H9 (cell line): ENCODE data around the gene VPS39. TPM values are rescaled to one million over a fixed set of nuclear protein-coding genes. Genes with fewer than 3 reads are reported as not detected.

Experiments used
- DNase-seq: peaks from one replicate; pipeline ENCODE4 v3.0.0-alpha.2; 2017
- H2AFZ ChIP-seq: one replicate; pipeline ENCODE4 v1.6.1; 2013; ENCODE audit warnings: mild to moderate bottlenecking, low read length, control low read depth, moderate library complexity
- H2AK5ac ChIP-seq: 2 replicates; pipeline ENCODE4 v1.6.1; 2013; ENCODE audit warnings: low read length, control low read depth, mixed read lengths; ENCODE audit not compliant: insufficient read length
- H2BK120ac ChIP-seq: one replicate; pipeline ENCODE4 v1.6.1; 2013; ENCODE audit warnings: low read depth, mild to moderate bottlenecking, low read length, control low read depth, inconsistent platforms; ENCODE audit not compliant: poor library complexity, severe bottlenecking
- H2BK12ac ChIP-seq: 2 replicates; pipeline ENCODE4 v1.6.1; 2013; ENCODE audit warnings: low read length, control low read depth, mixed read lengths, low read depth; ENCODE audit not compliant: insufficient read length
- H2BK15ac ChIP-seq: 2 replicates; pipeline ENCODE4 v1.6.1; 2013; ENCODE audit warnings: low read depth, low read length, control low read depth
- H2BK20ac ChIP-seq: one replicate; pipeline ENCODE4 v1.6.1; 2013; ENCODE audit warnings: low read depth, mild to moderate bottlenecking, low read length, control low read depth, inconsistent platforms; ENCODE audit not compliant: poor library complexity, severe bottlenecking
- H2BK5ac ChIP-seq: 2 replicates; pipeline ENCODE4 v1.6.1; 2013; ENCODE audit warnings: low read length, control low read depth, mixed read lengths; ENCODE audit not compliant: insufficient read length
- H3K14ac ChIP-seq: 2 replicates; pipeline ENCODE4 v1.6.1; 2013; ENCODE audit warnings: low read length, control low read depth; ENCODE audit not compliant: insufficient read depth
- H3K18ac ChIP-seq: 2 replicates; pipeline ENCODE4 v1.6.1; 2013; ENCODE audit warnings: low read depth, mild to moderate bottlenecking, mixed read lengths, low read length, control low read depth; ENCODE audit not compliant: insufficient read length
- H3K23ac ChIP-seq: 2 replicates; pipeline ENCODE4 v1.6.1; 2013; ENCODE audit warnings: low read length, control low read depth, mixed read lengths, low read depth; ENCODE audit not compliant: insufficient read length
- H3K23me2 ChIP-seq: 2 replicates; pipeline ENCODE4 v1.6.1; 2013; ENCODE audit warnings: low read depth, mild to moderate bottlenecking, mixed read lengths, low read length, control low read depth; ENCODE audit not compliant: insufficient read length, poor library complexity, severe bottlenecking
- H3K27ac ChIP-seq: 2 replicates; pipeline ENCODE4 v1.5.1; 2013; ENCODE audit warnings: low read length, control low read depth, mixed read lengths, low read depth; ENCODE audit not compliant: insufficient read length
- H3K27me3 ChIP-seq: 2 replicates; pipeline ENCODE4 v1.6.1; 2013; ENCODE audit warnings: low read length, control low read depth, inconsistent platforms; ENCODE audit not compliant: insufficient read depth
- H3K4ac ChIP-seq: 2 replicates; pipeline ENCODE4 v1.6.1; 2013; ENCODE audit warnings: low read depth, mild to moderate bottlenecking, control low read depth, inconsistent platforms, low read length, moderate library complexity
- H3K4me1 ChIP-seq: 2 replicates; pipeline ENCODE4 v1.6.1; 2013; ENCODE audit warnings: low read length, control low read depth, inconsistent platforms; ENCODE audit not compliant: insufficient read depth
- H3K4me2 ChIP-seq: 2 replicates; pipeline ENCODE4 v1.6.1; 2013; ENCODE audit warnings: low read length, control low read depth, mixed read lengths; ENCODE audit not compliant: insufficient read length, insufficient read depth
- H3K56ac ChIP-seq: 2 replicates; pipeline ENCODE4 v1.6.1; 2013; ENCODE audit warnings: low read depth, mild to moderate bottlenecking, mixed read lengths, low read length, control low read depth; ENCODE audit not compliant: insufficient read length
- H3K79me1 ChIP-seq: 2 replicates; pipeline ENCODE4 v1.6.1; 2013; ENCODE audit warnings: low read depth, mild to moderate bottlenecking, moderate library complexity, low read length, control low read depth, inconsistent platforms; ENCODE audit not compliant: insufficient read depth, poor library complexity, severe bottlenecking
- H3K79me2 ChIP-seq: 2 replicates; pipeline ENCODE4 v1.6.1; 2013; ENCODE audit warnings: low read length, control low read depth, inconsistent platforms; ENCODE audit not compliant: insufficient read depth
- H3K9ac ChIP-seq: 2 replicates; pipeline ENCODE4 v1.6.1; 2013; ENCODE audit warnings: low read length, control low read depth, mixed read lengths; ENCODE audit not compliant: insufficient read length; ENCODE audit errors: extremely low read depth
- H3K9me3 ChIP-seq: one replicate; pipeline ENCODE4 v1.6.1; 2013; ENCODE audit warnings: low read depth, low read length, inconsistent platforms; ENCODE audit not compliant: control insufficient read depth
- H3T11ph ChIP-seq: one replicate; pipeline ENCODE4 v1.6.1; 2013; ENCODE audit warnings: mild to moderate bottlenecking, low read length, control low read depth, inconsistent platforms
- H4K20me1 ChIP-seq: one replicate; pipeline ENCODE4 v1.6.1; 2013; ENCODE audit not compliant: control insufficient read depth, insufficient read length, insufficient read depth
- H4K5ac ChIP-seq: 2 replicates; pipeline ENCODE4 v1.6.1; 2013; ENCODE audit warnings: low read depth, mild to moderate bottlenecking, mixed read lengths, low read length, control low read depth; ENCODE audit not compliant: insufficient read length
- H4K8ac ChIP-seq: replicated peaks from 2 replicates; pipeline ENCODE4 v1.6.1; 2013; ENCODE audit warnings: low read length, control low read depth, mixed read lengths, low read depth; ENCODE audit not compliant: insufficient read length
- H4K91ac ChIP-seq: 2 replicates; pipeline ENCODE4 v1.6.1; 2013; ENCODE audit warnings: low read depth, mild to moderate bottlenecking, moderate library complexity, mixed read lengths, low read length, control low read depth; ENCODE audit not compliant: insufficient read length
- H3K27ac Mint-ChIP-seq, 3 experiments: 2 replicates in 2 of 3; 3 replicates in 1 of 3; pipeline ENCODE4 v1.8.0; 2020 to 2021; ENCODE audit warnings: mixed read lengths in 3 of 3, mild to moderate bottlenecking in 1 of 3, moderate library complexity in 1 of 3
- H3K27me3 Mint-ChIP-seq: 2 replicates; pipeline ENCODE4 v1.8.0; 2021; ENCODE audit warnings: low read depth, mild to moderate bottlenecking, moderate library complexity, mixed read lengths
- H3K36me3 Mint-ChIP-seq, 3 experiments: 2 replicates in 2 of 3; 3 replicates in 1 of 3; pipeline ENCODE4 v1.8.0; 2020 to 2021; ENCODE audit warnings: low read depth in 3 of 3, mixed read lengths in 3 of 3; ENCODE audit not compliant: insufficient read depth in 1 of 3
- H3K4me1 Mint-ChIP-seq, 2 experiments: 2 replicates each; pipeline ENCODE4 v1.8.0; 2020; ENCODE audit warnings: mixed read lengths in 2 of 2
- H3K4me3 Mint-ChIP-seq, 2 experiments: 2 replicates in 1 of 2; 3 replicates in 1 of 2; pipeline ENCODE4 v1.8.0; 2020 to 2021; ENCODE audit warnings: mild to moderate bottlenecking in 2 of 2, mixed read lengths in 2 of 2, moderate library complexity in 1 of 2
- H3K9me3 Mint-ChIP-seq, 2 experiments: 2 replicates in 1 of 2; 3 replicates in 1 of 2; pipeline ENCODE4 v1.8.0; 2020; ENCODE audit warnings: mild to moderate bottlenecking in 2 of 2, mixed read lengths in 2 of 2, moderate library complexity in 1 of 2
- CTCF ChIP-seq: fragments of 200-600 bp; sonication (generic); conservative IDR thresholded peaks from 3 replicates; pipeline ENCODE4 v1.8.0; 2021; ENCODE audit warnings: antibody characterized with exemption, mild to moderate bottlenecking
- WGBS: extraction: QIAGEN DNeasy Blood & Tissue Kit; methylation state at CpG from one replicate; pipeline ENCODE4 v1.1.7; 2013; ENCODE audit warnings: missing lambda C conversion rate, low lambda C conversion rate, mixed read lengths; ENCODE audit not compliant: insufficient read length; ENCODE audit errors: extremely low coverage; 5-methylcytosine and 5-hydroxymethylcytosine counted together
- total RNA-seq: library from RNA; stranded (reverse); gene quantifications from 2 replicates; pipeline ENCODE4 v1.2.1, GENCODE V29; 2021

The VPS39 gene
- total RNA-seq, 1 experiment from 2014 or later: 48.6 TPM

GRCh38 chr15:42171122-42171521 lies 37.0 kb downstream of the VPS39 start:
- no peak overlapping the region for H3T11ph ChIP-seq
- Mint-ChIP-seq H3K27me3 (no peaks in the 10 kb centered on the region), H3K4me1 (no peaks in the 10 kb centered on the region), H3K36me3 (peaks cover 8 to 66% (median 62%) of the 10 kb centered on the region in 3 experiments; a peak in 5 of 7 replicates), H3K27ac (no peak overlapping the region), H3K9me3 (no peaks in the 10 kb centered on the region), H3K4me3 (no peak overlapping the region)
- no peak overlapping the region for H4K8ac ChIP-seq
- no peak overlapping the region for H3K27ac ChIP-seq
- H2BK12ac ChIP-seq: no peak overlapping the region
- no peaks in the 10 kb centered on the region for H3K4me1 ChIP-seq
- no peak for DNase-seq
- no peak overlapping the region for H3K23ac ChIP-seq
- H3K9ac ChIP-seq: no peak overlapping the region
- H2BK5ac ChIP-seq: no peak overlapping the region
- H3K27me3 ChIP-seq: no peaks in the 10 kb centered on the region
- H3K4ac ChIP-seq: no peak overlapping the region
- H4K5ac ChIP-seq: no peak overlapping the region
- no peak for TF ChIP-seq CTCF
- H2AFZ ChIP-seq: no peak overlapping the region
- no peak overlapping the region for H3K4me2 ChIP-seq
- H2AK5ac ChIP-seq: no peak overlapping the region
- no peak overlapping the region for H3K56ac ChIP-seq
- H3K18ac ChIP-seq: no peak overlapping the region
- H4K91ac ChIP-seq: no peak overlapping the region
- H2BK120ac ChIP-seq: no peak overlapping the region
- H3K79me2 ChIP-seq: no peaks in the 10 kb centered on the region
- no peak overlapping the region for H3K14ac ChIP-seq
- H4K20me1 ChIP-seq: no peaks in the 10 kb centered on the region
- no peaks in the 10 kb centered on the region for H3K23me2 ChIP-seq
- no peaks in the 10 kb centered on the region for H3K9me3 ChIP-seq
- no CpG with 5 or more reads among the region's 1 CpG for WGBS
- H2BK15ac ChIP-seq: no peak overlapping the region
- H2BK20ac ChIP-seq: no peak overlapping the region
- H3K79me1 ChIP-seq: no peaks in the 10 kb centered on the region
